ENCODE data around the gene SEC14L6. TPM values are rescaled to one million over a fixed set of nuclear protein-coding genes. Genes with fewer than 3 reads are reported as not detected.
"Not testable (repeated sequence)": the region's sequence is repeated elsewhere in the genome, so short reads cannot be mapped to it uniquely, and the experiment has no call there.

Gene SEC14L6
- total RNA-seq, 2 experiments from 2014 or later = not detected

- Mint-ChIP-seq H3K4me1 (ENCODE audit: low read depth) (no peaks in the 10 kb centered on the region), H3K27me3 (no peaks in the 10 kb centered on the region), H3K27ac (no peak overlapping the region), H3K4me3 (no peak overlapping the region), H3K9me3 (no peaks in the 10 kb centered on the region), H3K36me3 (ENCODE audit: low read depth) (no peaks in the 10 kb centered on the region)
- ATAC-seq (ENCODE audit: poor library complexity) (no peak), DNase-seq (no peak)
- H3K27ac ChIP-seq (ENCODE audit: low read depth in 1 of 2, low read length in 2 of 2) = no peak overlapping the region
- CTCF ChIA-PET = no interaction called here
- no peak for TF ChIP-seq CTCF (IDR thresholded peaks at IDR 0.05)
- no peaks in the 10 kb centered on the region for H3K4me1 ChIP-seq (ENCODE audit: insufficient read depth, low read length)
- intact Hi-C loops (cut with DNase I, micrococcal nuclease) = no loop called here
- peaks cover 0 to 6% of the 10 kb centered on the region in 2 experiments for H3K9me3 ChIP-seq (ENCODE audit: control insufficient read depth in 1 of 2, insufficient read depth in 1 of 2, low read length in 2 of 2)
- H3K4me3 ChIP-seq (ENCODE audit: low read length) = no peak overlapping the region
- POLR2A ChIA-PET = no interaction called here
- H3K27me3 ChIP-seq (ENCODE audit: control insufficient read depth in 1 of 2, insufficient read depth in 2 of 2, low read length in 2 of 2) = no peaks in the 10 kb centered on the region
- H3K36me3 ChIP-seq (ENCODE audit: insufficient read depth, low read length) = no peaks in the 10 kb centered on the region
Measured at GRCh38 chr22:30555282-30556210, 9.0 kb upstream of the SEC14L6 start.

GRCh38 chr22:30553971-30554370 lies 7.4 kb upstream of the SEC14L6 start:
- no peak overlapping the region for H3K4me3 ChIP-seq (ENCODE audit: low read length)
- TF ChIP-seq CTCF (IDR thresholded peaks at IDR 0.05) = no peak
- DNase-seq = no peak
- H3K27me3 Mint-ChIP-seq = peaks cover under 1% of the 10 kb centered on the region
- H3K36me3 ChIP-seq (ENCODE audit: insufficient read depth, low read length) = no peaks in the 10 kb centered on the region
- no peak for ATAC-seq (ENCODE audit: poor library complexity)
- H3K27me3 ChIP-seq (ENCODE audit: control insufficient read depth in 1 of 2, insufficient read depth in 2 of 2, low read length in 2 of 2) = peaks cover 0 to 1% of the 10 kb centered on the region in 2 experiments
- CTCF ChIA-PET = no interaction called here
- H3K9me3 ChIP-seq (ENCODE audit: control insufficient read depth in 1 of 2, insufficient read depth in 1 of 2, low read length in 2 of 2) = peaks cover 0 to 6% of the 10 kb centered on the region in 2 experiments
- H3K27ac ChIP-seq (ENCODE audit: low read depth in 1 of 2, low read length in 2 of 2) = no peak overlapping the region
- intact Hi-C loops (cut with DNase I, micrococcal nuclease) = no loop called here
- POLR2A ChIA-PET = no interaction called here
- no peak overlapping the region for H3K4me3 Mint-ChIP-seq
- H3K36me3 Mint-ChIP-seq (ENCODE audit: low read depth) = no peaks in the 10 kb centered on the region
- no peaks in the 10 kb centered on the region for H3K4me1 Mint-ChIP-seq (ENCODE audit: low read depth)
- no peak overlapping the region for H3K27ac Mint-ChIP-seq
- no peaks in the 10 kb centered on the region for H3K4me1 ChIP-seq (ENCODE audit: insufficient read depth, low read length)
- H3K9me3 Mint-ChIP-seq = no peaks in the 10 kb centered on the region

GRCh38 chr22:30552719-30553118 lies 6.2 kb upstream of the SEC14L6 start:
- Mint-ChIP-seq H3K36me3 (ENCODE audit: low read depth) (no peaks in the 10 kb centered on the region), H3K4me3 (no peak overlapping the region), H3K27me3 (peaks cover 8% of the 10 kb centered on the region), H3K9me3 (no peaks in the 10 kb centered on the region), H3K4me1 (ENCODE audit: low read depth) (no peaks in the 10 kb centered on the region), H3K27ac (no peak overlapping the region)
- H3K9me3 ChIP-seq (ENCODE audit: control insufficient read depth in 1 of 2, insufficient read depth in 1 of 2, low read length in 2 of 2) = peaks cover 0 to 6% of the 10 kb centered on the region in 2 experiments
- TF ChIP-seq CTCF (IDR thresholded peaks at IDR 0.05) = no peak
- DNase-seq (no peak), ATAC-seq (ENCODE audit: poor library complexity) (no peak)
- H3K36me3 ChIP-seq (ENCODE audit: insufficient read depth, low read length) = no peaks in the 10 kb centered on the region
- intact Hi-C loops (cut with DNase I, micrococcal nuclease) = no loop called here
- CTCF ChIA-PET = no interaction called here
- H3K27me3 ChIP-seq (ENCODE audit: control insufficient read depth in 1 of 2, insufficient read depth in 2 of 2, low read length in 2 of 2) = peaks cover 0 to 2% of the 10 kb centered on the region in 2 experiments
- H3K4me3 ChIP-seq (ENCODE audit: low read length) = no peak overlapping the region
- H3K4me1 ChIP-seq (ENCODE audit: insufficient read depth, low read length) = no peaks in the 10 kb centered on the region
- no peak overlapping the region for H3K27ac ChIP-seq (ENCODE audit: low read depth in 1 of 2, low read length in 2 of 2)
- POLR2A ChIA-PET = no interaction called here

GRCh38 chr22:30551813-30552212 lies 5.3 kb upstream of the SEC14L6 start:
- H3K36me3 ChIP-seq (ENCODE audit: insufficient read depth, low read length); POLR2A ChIA-PET; H3K9me3 Mint-ChIP-seq; ATAC-seq (ENCODE audit: poor library complexity); CTCF ChIA-PET; H3K4me1 Mint-ChIP-seq (ENCODE audit: low read depth); H3K27me3 ChIP-seq (ENCODE audit: control insufficient read depth in 1 of 2, insufficient read depth in 2 of 2, low read length in 2 of 2); H3K4me3 Mint-ChIP-seq; H3K9me3 ChIP-seq (ENCODE audit: control insufficient read depth in 1 of 2, insufficient read depth in 1 of 2, low read length in 2 of 2); H3K27ac Mint-ChIP-seq; H3K36me3 Mint-ChIP-seq (ENCODE audit: low read depth); H3K4me1 ChIP-seq (ENCODE audit: insufficient read depth, low read length); H3K4me3 ChIP-seq (ENCODE audit: low read length); H3K27ac ChIP-seq (ENCODE audit: low read depth in 1 of 2, low read length in 2 of 2); intact Hi-C loops (cut with DNase I, micrococcal nuclease); DNase-seq: not testable (repeated sequence)
- peaks cover 15% of the 10 kb centered on the region for H3K27me3 Mint-ChIP-seq
